EL (cell line): ENCODE data around the gene ATG14.

Experiments used
- DNase-seq: peaks from one replicate; pipeline ENCODE4 v3.0.0-alpha.2; 2016

The ATG14 gene

GRCh38 chr14:55383541-55384140, 28.0 kb downstream of the ATG14 start:
- no peak for DNase-seq

GRCh38 chr14:55383056-55383466, 28.6 kb downstream of the ATG14 start:
- peak; percentile 53 for DNase-seq

GRCh38 chr14:55382483-55382882, 29.1 kb downstream of the ATG14 start:
- peak; percentile 63 for DNase-seq

- no peak for DNase-seq
Measured at GRCh38 chr14:55381561-55381960, 30.1 kb downstream of the ATG14 start.

GRCh38 chr14:55381040-55381439, 30.6 kb downstream of the ATG14 start:
- no peak for DNase-seq

GRCh38 chr14:55377236-55377635, 34.4 kb downstream of the ATG14 start:
- no peak for DNase-seq

- no peak for DNase-seq
Measured at GRCh38 chr14:55374771-55375170, 36.9 kb downstream of the ATG14 start.

- DNase-seq = peak; percentile 43
Measured at GRCh38 chr14:55373784-55374705, 37.6 kb downstream of the ATG14 start.

GRCh38 chr14:55372825-55373224, 38.8 kb downstream of the ATG14 start:
- DNase-seq = no peak

- DNase-seq = no peak
Measured at GRCh38 chr14:55372423-55372822, 39.2 kb downstream of the ATG14 start.

- no peak for DNase-seq
Measured at GRCh38 chr14:55370883-55371455, 40.7 kb downstream of the ATG14 start.

GRCh38 chr14:55366271-55366670, 45.4 kb downstream of the ATG14 start:
- DNase-seq = peak; percentile 72

GRCh38 chr14:55361190-55361589, 50.4 kb downstream of the ATG14 start:
- no peak for DNase-seq

GRCh38 chr14:55359307-55359706, 52.3 kb downstream of the ATG14 start:
- no peak for DNase-seq

GRCh38 chr14:55356913-55357312, 54.7 kb downstream of the ATG14 start:
- DNase-seq = no peak

GRCh38 chr14:55355922-55356321, 55.7 kb downstream of the ATG14 start:
- no peak for DNase-seq

- peak; percentile 36 for DNase-seq
Measured at GRCh38 chr14:55354500-55354899, 57.1 kb downstream of the ATG14 start.

GRCh38 chr14:55353686-55354467, 57.8 kb downstream of the ATG14 start:
- DNase-seq = no peak

- DNase-seq = no peak
Measured at GRCh38 chr14:55352201-55352600, 59.4 kb downstream of the ATG14 start.

- DNase-seq = no peak
Measured at GRCh38 chr14:55351111-55351510, 60.5 kb downstream of the ATG14 start.

- no peak for DNase-seq
Measured at GRCh38 chr14:55350461-55350860, 61.2 kb downstream of the ATG14 start.

GRCh38 chr14:55349565-55349964, 62.1 kb downstream of the ATG14 start:
- no peak for DNase-seq
